Dedifferentiated amniotic fluid mesenchymal stem cell (primary cell): ENCODE results near the gene PCBP3.
"Not testable (repeated sequence)": the region's sequence is repeated elsewhere in the genome, so short reads cannot be mapped to it uniquely, and the experiment has no call there.

Source experiments
- DNase-seq: peaks from one replicate; pipeline ENCODE4 v3.0.0-alpha.2; 2016; ENCODE audit errors: extremely low spot score

Gene PCBP3

GRCh38 chr21:45965084-45965809 is 321.7 kb downstream of the PCBP3 start:
- no peak for DNase-seq

GRCh38 chr21:45966791-45967394 is 323.4 kb downstream of the PCBP3 start:
- DNase-seq = no peak

GRCh38 chr21:45969921-45970673 is 326.6 kb downstream of the PCBP3 start:
- DNase-seq = no peak

GRCh38 chr21:45970674-45971615 is 327.4 kb downstream of the PCBP3 start:
- peak; percentile 42 for DNase-seq

GRCh38 chr21:45971616-45972352 is 328.3 kb downstream of the PCBP3 start:
- DNase-seq = peak; percentile 87

GRCh38 chr21:45972353-45972715 is 328.8 kb downstream of the PCBP3 start:
- DNase-seq = no peak

GRCh38 chr21:45972716-45973474 is 329.4 kb downstream of the PCBP3 start:
- DNase-seq = peak; percentile 88

- peak; percentile 85 for DNase-seq
Observed at GRCh38 chr21:45973475-45974072, 330.0 kb downstream of the PCBP3 start.

- DNase-seq = peak; percentile 53
Observed at GRCh38 chr21:45974073-45975019, 330.8 kb downstream of the PCBP3 start.

- DNase-seq = no peak
Observed at GRCh38 chr21:45975020-45975666, 331.6 kb downstream of the PCBP3 start.

GRCh38 chr21:45975667-45976409 is 332.3 kb downstream of the PCBP3 start:
- DNase-seq = not testable (repeated sequence)

GRCh38 chr21:45976701-45977311 is 333.3 kb downstream of the PCBP3 start:
- DNase-seq = no peak

GRCh38 chr21:45977396-45977795 is 333.9 kb downstream of the PCBP3 start:
- DNase-seq = no peak

GRCh38 chr21:45979141-45979631 is 335.7 kb downstream of the PCBP3 start:
- no peak for DNase-seq

- no peak for DNase-seq
Observed at GRCh38 chr21:45979651-45980050, 336.1 kb downstream of the PCBP3 start.

GRCh38 chr21:45980271-45980670 is 336.7 kb downstream of the PCBP3 start:
- DNase-seq = no peak

GRCh38 chr21:45980697-45981096 is 337.2 kb downstream of the PCBP3 start:
- no peak for DNase-seq
